CD4-positive, alpha-beta T cell (primary cell): ENCODE results near the gene AGK. TPM values are rescaled to one million over a fixed set of nuclear protein-coding genes. Genes with fewer than 3 reads are reported as not detected.

Source experiments
- ATAC-seq: fragments of 200-7000 bp; cut with Tn5 transposase; one replicate; pipeline ENCODE4 v1.10.0; 2022; ENCODE audit warnings: mild to moderate bottlenecking; ENCODE audit not compliant: poor library complexity
- CTCF ChIA-PET: fragments of 350-600 bp; sonication (Branson Sonifier 250); formaldehyde crosslinking; loops from one replicate; lab custom pipeline; 2021; ENCODE audit warnings: antibody characterized with exemption, inconsistent platforms; lab: Charles Lee
- POLR2A ChIA-PET: fragments of 350-600 bp; sonication (Branson Sonifier 250); formaldehyde crosslinking; loops from one replicate; lab custom pipeline; 2021; ENCODE audit warnings: antibody characterized with exemption, inconsistent platforms; lab: Charles Lee
- DNase-seq, 14 experiments: peaks; one replicate each; pipeline ENCODE4 v3.0.0-alpha.2; 2013 to 2020; ENCODE audit warnings: mixed read lengths in 2 of 14
- H3K27ac ChIP-seq, 2 donors: one replicate each; pipeline versions ENCODE4 v1.5.1 to v1.7.0; 2013; ENCODE audit warnings: low read length in 2 of 2, low read depth in 1 of 2, mild to moderate bottlenecking in 1 of 2
- H3K27me3 ChIP-seq, 2 experiments: 1 replicate in 1 of 2; 2 replicates in 1 of 2; pipeline versions ENCODE4 v1.6.1 to v1.7.0; 2013; ENCODE audit warnings: low read length in 2 of 2, control low read depth in 1 of 2, mild to moderate bottlenecking in 1 of 2, moderate library complexity in 1 of 2; ENCODE audit not compliant: insufficient read depth in 2 of 2, control insufficient read depth in 1 of 2
- H3K36me3 ChIP-seq: one replicate; pipeline ENCODE4 v1.6.1; 2013; ENCODE audit warnings: low read length, control low read depth; ENCODE audit not compliant: insufficient read depth
- H3K4me1 ChIP-seq: one replicate; pipeline ENCODE4 v1.6.1; 2013; ENCODE audit warnings: low read length, control low read depth; ENCODE audit not compliant: insufficient read depth
- H3K4me3 ChIP-seq: one replicate; pipeline ENCODE4 v1.5.1; 2013; ENCODE audit warnings: mild to moderate bottlenecking, low read length, moderate library complexity
- H3K9me3 ChIP-seq, 2 experiments: 1 replicate in 1 of 2; 2 replicates in 1 of 2; pipeline versions ENCODE4 v1.6.1 to v1.7.0; 2013; ENCODE audit warnings: low read length in 2 of 2, mild to moderate bottlenecking in 2 of 2, control low read depth in 1 of 2, moderate library complexity in 1 of 2; ENCODE audit not compliant: control insufficient read depth in 1 of 2, insufficient read depth in 1 of 2
- H3K27ac Mint-ChIP-seq: one replicate; pipeline ENCODE4 v1.8.0; 2020; ENCODE audit warnings: mixed read lengths
- H3K27me3 Mint-ChIP-seq: one replicate; pipeline ENCODE4 v1.8.0; 2021; ENCODE audit warnings: mixed read lengths
- H3K36me3 Mint-ChIP-seq: one replicate; pipeline ENCODE4 v1.8.0; 2021; ENCODE audit warnings: low read depth, mixed read lengths
- H3K4me1 Mint-ChIP-seq: one replicate; pipeline ENCODE4 v1.8.0; 2021; ENCODE audit warnings: low read depth, mixed read lengths
- H3K4me3 Mint-ChIP-seq: one replicate; pipeline ENCODE4 v1.8.0; 2020; ENCODE audit warnings: mild to moderate bottlenecking, mixed read lengths
- H3K9me3 Mint-ChIP-seq: one replicate; pipeline ENCODE4 v1.8.0; 2020; ENCODE audit warnings: mixed read lengths
- CTCF ChIP-seq: fragments of 200-600 bp; IDR thresholded peaks from one replicate; pipeline ENCODE4 v1.8.0; 2022; ENCODE audit warnings: antibody characterized with exemption, mild to moderate bottlenecking
- intact Hi-C, 2 experiments: fragments of 100-400 bp; cut with DNase I in 1 of 2; cut with micrococcal nuclease in 1 of 2; formaldehyde crosslinking; loops; one replicate each; pipeline versions ENCODE4 v1.15.1 to v1.9.0; 2023 to 2025; cut with DNase I, micrococcal nuclease
- total RNA-seq, 174 experiments: library from RNA in 2 of 174; stranded (reverse) in 2 of 174; gene quantifications; one replicate each; pipeline ENCODE4 v1.2.3 and lab custom pipeline; 2021 to 2026

AGK gene
- total RNA-seq, 2 experiments from 2014 or later: 18.9 to 20.5 TPM

GRCh38 chr7:141679014-141679413, 127.8 kb downstream of the AGK start:
- Histone ChIP-seq H3K4me3 (no peak overlapping the region), H3K9me3 (no peaks in the 10 kb centered on the region), H3K4me1 (no peaks in the 10 kb centered on the region), H3K27me3 (no peaks in the 10 kb centered on the region), H3K27ac (no peak overlapping the region), H3K36me3 (peaks cover 40% of the 10 kb centered on the region)
- no peaks in the 10 kb centered on the region for H3K4me1 Mint-ChIP-seq
- no peak overlapping the region for H3K27ac Mint-ChIP-seq
- ChIA-PET POLR2A (interaction anchor here (1.0 to 1.3 kb wide), 2 partner anchors 19 to 22 kb away, joined by 3 read pairs; partner anchors contain the start of gene DENND11), CTCF (no interaction called here)
- ATAC-seq (no peak), DNase-seq (no peak)
- H3K9me3 Mint-ChIP-seq: no peaks in the 10 kb centered on the region
- intact Hi-C loops: no loop called here
- H3K4me3 Mint-ChIP-seq: no peak overlapping the region
- no peaks in the 10 kb centered on the region for H3K27me3 Mint-ChIP-seq
- H3K36me3 Mint-ChIP-seq: peaks cover 73% of the 10 kb centered on the region
- TF ChIP-seq CTCF: no peak

- Mint-ChIP-seq H3K27me3 (no peaks in the 10 kb centered on the region), H3K4me1 (peaks cover 29% of the 10 kb centered on the region), H3K9me3 (no peaks in the 10 kb centered on the region), H3K4me3 (no peak overlapping the region), H3K36me3 (peaks cover 68% of the 10 kb centered on the region), H3K27ac (no peak overlapping the region)
- Histone ChIP-seq H3K27ac (no peak overlapping the region), H3K36me3 (peaks cover 44% of the 10 kb centered on the region), H3K9me3 (no peaks in the 10 kb centered on the region), H3K4me1 (no peaks in the 10 kb centered on the region), H3K27me3 (no peaks in the 10 kb centered on the region), H3K4me3 (no peak overlapping the region)
- POLR2A ChIA-PET: no interaction called here
- DNase-seq (no peak), ATAC-seq (no peak)
- intact Hi-C loops: no loop called here
- no peak for TF ChIP-seq CTCF
- CTCF ChIA-PET: interaction anchor here (1.0 to 1.4 kb wide), 2 partner anchors 25 to 31 kb away, joined by 3 to 4 read pairs; no protein-coding TSS in a partner anchor
Observed at GRCh38 chr7:141685285-141686023, 134.2 kb downstream of the AGK start.

GRCh38 chr7:141686074-141686473, 134.9 kb downstream of the AGK start:
- TF ChIP-seq CTCF: no peak
- Histone ChIP-seq H3K27ac (no peak overlapping the region), H3K27me3 (no peaks in the 10 kb centered on the region), H3K9me3 (no peaks in the 10 kb centered on the region), H3K4me1 (no peaks in the 10 kb centered on the region), H3K36me3 (peaks cover 42% of the 10 kb centered on the region), H3K4me3 (no peak overlapping the region)
- DNase-seq (no peak), ATAC-seq (no peak)
- intact Hi-C loops: no loop called here
- no peak overlapping the region for H3K27ac Mint-ChIP-seq
- no peak overlapping the region for H3K4me3 Mint-ChIP-seq
- CTCF ChIA-PET: interaction anchor here (1.0 to 1.4 kb wide), 2 partner anchors 24 to 31 kb away, joined by 3 to 4 read pairs; no protein-coding TSS in a partner anchor
- H3K27me3 Mint-ChIP-seq: no peaks in the 10 kb centered on the region
- POLR2A ChIA-PET: no interaction called here
- peaks cover 63% of the 10 kb centered on the region for H3K36me3 Mint-ChIP-seq
- H3K9me3 Mint-ChIP-seq: no peaks in the 10 kb centered on the region
- peaks cover 30% of the 10 kb centered on the region for H3K4me1 Mint-ChIP-seq
